ENCODE measurements around the gene PSMC3.

PSMC3 gene

GRCh38 chr11:47430524-47430923, 4.3 kb upstream of the PSMC3 start:
- TF ChIP-seq NFIC (IDR thresholded peaks at IDR 0.05): no peak
- no peak for TF ChIP-seq RAD21 (IDR thresholded peaks at IDR 0.05; ENCODE audit: low read depth)
- no peak for TF ChIP-seq YY1 (IDR thresholded peaks at IDR 0.05; ENCODE audit: low read depth)
- no peak for TF ChIP-seq TAF1 (IDR thresholded peaks at IDR 0.05; ENCODE audit: low read depth)
- TF ChIP-seq, protein P1, sequence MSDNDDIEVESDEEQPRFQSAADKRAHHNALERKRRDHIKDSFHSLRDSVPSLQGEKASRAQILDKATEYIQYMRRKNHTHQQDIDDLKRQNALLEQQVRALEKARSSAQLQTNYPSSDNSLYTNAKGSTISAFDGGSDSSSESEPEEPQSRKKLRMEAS (IDR thresholded peaks at IDR 0.05): no peak
- no peak for TF ChIP-seq CREB1 (IDR thresholded peaks at IDR 0.05; ENCODE audit: low read depth)
- TF ChIP-seq TCF12 (IDR thresholded peaks at IDR 0.05; ENCODE audit: low read depth): no peak
- no peak for TF ChIP-seq ZBTB7A (IDR thresholded peaks at IDR 0.05; ENCODE audit: low read depth)
- no peak for TF ChIP-seq EGR1 (IDR thresholded peaks at IDR 0.05)
- TF ChIP-seq EP300 (IDR thresholded peaks at IDR 0.05; ENCODE audit: borderline replicate concordance): no peak
- no peak for TF ChIP-seq CEBPB (IDR thresholded peaks at IDR 0.05)
- no peak for TF ChIP-seq FOXM1 (IDR thresholded peaks at IDR 0.05; ENCODE audit: borderline replicate concordance, low read depth)
- TF ChIP-seq TEAD4 (IDR thresholded peaks at IDR 0.05): no peak
- TF ChIP-seq USF1 (IDR thresholded peaks at IDR 0.05): no peak
- no peak for TF ChIP-seq REST (IDR thresholded peaks at IDR 0.05; ENCODE audit: low read depth)

DNA sequence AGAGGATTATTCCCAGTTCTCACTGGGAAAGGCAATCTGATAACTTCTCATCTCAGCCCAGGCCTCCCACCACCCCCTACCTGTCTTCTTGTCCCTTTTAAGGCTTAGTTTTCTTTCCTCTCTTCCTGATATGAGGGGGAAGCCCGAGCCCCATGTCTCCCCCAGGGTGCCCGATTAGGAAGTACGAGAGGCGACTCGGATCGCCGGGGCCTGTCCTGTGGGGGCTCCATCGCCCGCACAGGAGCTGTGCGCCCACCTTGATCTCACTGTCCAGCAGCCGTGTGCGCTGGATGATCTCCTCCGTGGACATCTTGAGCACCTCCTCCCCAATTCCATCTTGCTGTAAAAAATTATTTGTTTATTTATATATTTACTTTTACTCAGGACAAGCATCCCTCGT, 628 bp downstream of the PSMC3 start:
- no peak for TF ChIP-seq TCF12 (IDR thresholded peaks at IDR 0.05; ENCODE audit: low read depth)
- no peak for TF ChIP-seq ZBTB7A (IDR thresholded peaks at IDR 0.05; ENCODE audit: low read depth)
- no peak for TF ChIP-seq EP300 (IDR thresholded peaks at IDR 0.05; ENCODE audit: borderline replicate concordance)
- TF ChIP-seq CREB1 (IDR thresholded peaks at IDR 0.05; ENCODE audit: low read depth): no peak
- no peak for TF ChIP-seq RAD21 (IDR thresholded peaks at IDR 0.05; ENCODE audit: low read depth)
- no peak for TF ChIP-seq TEAD4 (IDR thresholded peaks at IDR 0.05)
- TF ChIP-seq EGR1 (IDR thresholded peaks at IDR 0.05): no peak
- TF ChIP-seq, protein P1 (IDR thresholded peaks at IDR 0.05): no peak
- TF ChIP-seq CEBPB (IDR thresholded peaks at IDR 0.05): no peak
- TF ChIP-seq YY1 (IDR thresholded peaks at IDR 0.05; ENCODE audit: low read depth): no peak
- no peak for TF ChIP-seq TAF1 (IDR thresholded peaks at IDR 0.05; ENCODE audit: low read depth)
- TF ChIP-seq FOXM1 (IDR thresholded peaks at IDR 0.05; ENCODE audit: borderline replicate concordance, low read depth): no peak
- no peak for TF ChIP-seq REST (IDR thresholded peaks at IDR 0.05; ENCODE audit: low read depth)
- TF ChIP-seq USF1 (IDR thresholded peaks at IDR 0.05): no peak
- no peak for TF ChIP-seq NFIC (IDR thresholded peaks at IDR 0.05)

DNA sequence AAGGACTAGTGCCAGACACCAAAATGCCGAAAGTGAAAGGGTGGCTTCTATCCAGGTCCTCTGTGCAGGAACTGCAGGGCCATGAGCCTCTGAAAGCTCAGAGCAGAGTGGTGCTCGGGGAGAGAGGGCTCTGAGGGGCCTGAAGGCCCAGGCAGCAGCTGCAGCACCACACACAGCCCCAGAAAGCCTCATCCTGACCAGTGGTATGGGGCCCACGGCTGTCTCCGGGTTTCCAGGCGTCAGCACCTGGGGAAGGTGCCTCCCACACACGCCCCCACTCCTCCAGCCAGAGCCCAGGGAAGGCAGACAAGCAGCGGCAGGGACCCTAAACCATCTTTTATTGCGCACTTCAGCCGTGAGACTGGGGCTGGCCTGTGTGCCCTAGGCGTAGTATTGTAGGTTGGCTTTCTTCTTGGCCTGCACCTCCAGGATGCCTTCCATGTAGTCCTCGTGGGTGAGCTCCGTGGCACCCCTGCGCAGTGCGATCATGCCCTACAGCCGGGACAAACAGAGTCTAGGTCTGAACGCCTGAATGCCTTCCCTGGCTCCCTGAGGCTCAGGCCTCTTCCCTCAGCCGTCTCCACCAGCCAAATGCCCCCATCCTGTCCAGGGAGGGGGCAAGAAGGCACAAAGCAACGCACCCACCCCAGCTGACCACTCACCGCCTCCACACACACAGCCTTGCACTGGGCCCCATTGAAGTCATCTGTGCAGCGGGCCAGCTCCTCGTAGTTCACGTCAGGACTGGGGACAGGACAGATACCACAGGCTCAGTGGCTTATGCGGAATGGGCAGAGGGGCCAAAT, 7.6 kb downstream of the PSMC3 start:
- no peak for TF ChIP-seq NFIC (IDR thresholded peaks at IDR 0.05)
- no peak for TF ChIP-seq USF1 (IDR thresholded peaks at IDR 0.05)
- TF ChIP-seq TCF12 (IDR thresholded peaks at IDR 0.05; ENCODE audit: low read depth): no peak
- TF ChIP-seq EGR1 (IDR thresholded peaks at IDR 0.05): no peak
- no peak for TF ChIP-seq TAF1 (IDR thresholded peaks at IDR 0.05; ENCODE audit: low read depth)
- TF ChIP-seq, protein P1 (IDR thresholded peaks at IDR 0.05): no peak
- no peak for TF ChIP-seq REST (IDR thresholded peaks at IDR 0.05; ENCODE audit: low read depth)
- TF ChIP-seq CREB1 (IDR thresholded peaks at IDR 0.05; ENCODE audit: low read depth): no peak
- no peak for TF ChIP-seq EP300 (IDR thresholded peaks at IDR 0.05; ENCODE audit: borderline replicate concordance)
- no peak for TF ChIP-seq RAD21 (IDR thresholded peaks at IDR 0.05; ENCODE audit: low read depth)
- no peak for TF ChIP-seq FOXM1 (IDR thresholded peaks at IDR 0.05; ENCODE audit: borderline replicate concordance, low read depth)
- no peak for TF ChIP-seq YY1 (IDR thresholded peaks at IDR 0.05; ENCODE audit: low read depth)
- no peak for TF ChIP-seq ZBTB7A (IDR thresholded peaks at IDR 0.05; ENCODE audit: low read depth)
- TF ChIP-seq CEBPB (IDR thresholded peaks at IDR 0.05): no peak
- TF ChIP-seq TEAD4 (IDR thresholded peaks at IDR 0.05): no peak

Measured in Ishikawa (cell line).